RPMI7951 (cell line): ENCODE data around the gene AGBL4. TPM values are rescaled to one million over a fixed set of nuclear protein-coding genes. Genes with fewer than 3 reads are reported as not detected.

Experiments used
- DNase-seq: peaks from one replicate; pipeline ENCODE4 v3.0.0-alpha.2; 2012; ENCODE audit warnings: low read depth
- total RNA-seq: library from RNA; depleted of rRNA; stranded (reverse); fragments of >200 nt; shearing (Covaris generic); gene quantifications from 2 replicates; pipeline ENCODE4 v1.2.3, GENCODE V29; 2014

Gene AGBL4
- total RNA-seq, 1 experiment from 2014 or later = not detected

DNA sequence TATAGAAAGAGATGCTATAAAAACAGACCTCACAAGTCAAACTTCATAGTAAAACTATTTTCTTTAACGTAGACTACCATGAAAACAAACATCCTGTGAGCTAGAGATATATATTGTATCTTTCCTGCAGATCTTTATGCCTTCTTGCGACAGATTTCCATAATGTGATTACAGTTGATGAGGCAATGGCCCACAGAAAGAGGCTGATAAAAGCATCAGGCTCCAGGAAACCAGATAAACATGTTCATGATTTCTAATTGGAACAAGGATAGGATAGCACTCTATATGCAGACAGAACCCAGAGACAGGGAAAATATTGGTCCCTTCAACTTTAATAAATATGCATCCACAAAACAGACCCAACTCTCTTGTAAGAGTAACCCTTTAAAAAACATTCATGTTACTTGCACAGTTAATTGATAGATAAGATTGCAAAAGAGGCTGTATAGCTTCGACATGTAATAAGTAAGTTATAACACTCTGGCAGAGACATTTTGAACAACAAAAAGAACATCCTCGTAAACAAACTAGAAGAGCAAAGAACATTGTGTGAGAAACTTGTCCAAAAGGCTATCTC, 329.4 kb downstream of the AGBL4 start:
- DNase-seq = no peak

DNA sequence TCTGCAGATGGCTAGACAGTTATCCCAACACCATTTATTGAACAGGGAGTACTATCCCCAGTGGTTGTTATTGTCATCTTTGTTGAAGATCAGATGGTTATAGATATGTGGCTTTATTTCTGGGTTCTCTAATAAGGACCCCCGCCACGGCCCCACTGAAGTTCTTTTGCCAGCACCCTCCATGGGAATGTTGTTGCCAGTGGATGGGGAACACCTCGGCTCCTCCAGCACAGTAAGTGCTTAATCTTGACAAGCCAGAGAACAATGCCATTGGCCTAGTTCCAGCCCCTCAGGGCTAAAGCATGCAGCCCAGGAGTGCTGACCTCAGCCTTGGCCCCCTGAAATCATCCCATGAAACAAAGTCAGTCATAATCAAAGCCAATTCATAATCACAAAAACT, 337.6 kb downstream of the AGBL4 start:
- no peak for DNase-seq

DNA sequence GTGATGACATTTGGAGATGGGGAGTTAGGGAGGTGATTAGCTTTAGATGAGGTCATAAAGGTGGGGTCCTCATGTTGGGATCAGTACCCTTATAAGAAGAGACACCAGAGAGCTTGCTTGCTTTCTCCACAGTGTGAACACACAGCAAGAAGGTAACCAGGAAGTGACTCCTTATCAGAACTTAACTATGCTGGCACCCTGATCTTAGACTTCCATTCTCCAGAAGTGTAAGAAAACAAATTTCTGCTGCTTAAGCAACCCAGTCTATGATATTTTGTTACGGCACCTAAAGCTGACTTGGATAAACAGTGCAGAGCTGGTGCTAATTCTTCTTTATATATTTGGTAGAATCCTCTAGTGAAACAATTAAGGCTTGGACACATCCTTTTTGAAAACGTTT, 346.0 kb downstream of the AGBL4 start:
- DNase-seq = no peak

DNA sequence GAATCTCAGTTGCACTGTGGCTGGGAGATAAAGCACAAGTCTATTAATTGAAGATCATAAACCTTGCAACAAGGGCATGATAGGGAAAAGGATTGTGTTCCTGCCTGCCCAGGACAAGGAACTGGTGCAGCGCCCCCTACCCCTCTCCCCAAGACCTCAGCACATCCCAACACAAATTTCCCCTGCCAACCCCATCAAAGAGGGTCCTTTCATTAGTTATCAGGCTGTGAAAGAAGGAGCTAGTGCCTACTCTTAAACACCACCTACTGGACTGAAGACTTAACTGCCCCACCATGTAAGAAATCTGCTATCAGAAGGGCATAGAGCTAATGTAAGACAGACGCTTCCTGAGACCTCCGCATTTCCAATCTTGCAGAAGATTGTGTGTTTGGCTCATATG, 372.6 kb downstream of the AGBL4 start:
- DNase-seq = no peak

DNA sequence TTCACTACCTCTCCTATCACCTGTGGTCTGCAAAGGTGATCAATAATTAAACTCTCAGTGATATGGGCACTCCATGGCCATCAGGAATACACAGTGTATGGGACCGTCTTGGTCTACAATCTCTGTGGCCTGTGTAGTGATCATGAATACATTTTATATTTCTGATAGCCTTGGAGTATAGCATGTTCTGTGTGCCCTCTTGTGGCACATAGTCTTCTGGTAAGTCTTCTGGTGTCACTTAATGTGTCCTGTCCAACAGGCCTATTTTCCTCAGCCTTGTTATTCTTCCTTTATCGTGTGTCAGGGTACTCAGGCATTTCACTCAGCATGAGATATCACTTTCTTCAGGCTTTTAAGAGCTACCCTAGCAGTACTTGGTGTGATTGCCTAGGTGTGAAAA, 393.6 kb downstream of the AGBL4 start:
- DNase-seq = no peak

DNA sequence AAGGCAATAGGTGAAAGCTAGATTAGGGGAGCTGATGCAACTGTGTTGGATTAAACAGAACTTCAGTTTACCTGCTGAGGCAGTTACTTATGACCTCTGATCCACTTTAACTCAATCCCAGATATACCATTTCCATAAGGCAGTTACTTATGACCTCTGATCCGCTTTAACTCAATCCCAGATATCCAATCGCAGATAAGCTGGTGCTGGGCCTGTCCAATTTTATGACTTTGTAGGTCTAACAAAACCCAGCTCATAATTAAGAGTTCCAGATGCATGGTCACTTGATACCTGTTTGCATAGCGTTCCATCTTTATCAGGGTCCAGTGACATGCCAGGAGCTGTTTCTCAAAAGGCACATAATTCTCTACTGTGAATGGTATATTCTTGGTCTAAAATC, 396.0 kb downstream of the AGBL4 start:
- no peak for DNase-seq

DNA sequence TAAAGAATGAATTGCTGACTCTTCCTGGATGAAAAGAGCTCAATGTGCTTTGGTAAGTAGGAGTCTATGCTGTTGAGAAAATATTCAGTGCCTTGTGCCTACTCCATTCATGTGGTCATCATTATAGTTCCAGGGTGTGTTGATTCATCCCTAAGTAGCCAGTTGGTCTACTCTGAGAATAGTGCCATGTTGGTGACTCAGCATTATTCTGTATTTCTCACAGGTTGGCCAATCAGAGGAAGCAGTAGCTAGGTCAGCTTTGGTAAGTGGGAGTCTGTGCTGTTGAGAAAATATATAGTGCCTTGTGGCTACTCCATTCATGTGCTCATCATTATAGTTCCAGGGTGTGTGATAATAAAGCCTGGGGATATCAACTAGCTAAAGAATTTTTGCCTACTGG, 397.3 kb downstream of the AGBL4 start:
- no peak for DNase-seq

DNA sequence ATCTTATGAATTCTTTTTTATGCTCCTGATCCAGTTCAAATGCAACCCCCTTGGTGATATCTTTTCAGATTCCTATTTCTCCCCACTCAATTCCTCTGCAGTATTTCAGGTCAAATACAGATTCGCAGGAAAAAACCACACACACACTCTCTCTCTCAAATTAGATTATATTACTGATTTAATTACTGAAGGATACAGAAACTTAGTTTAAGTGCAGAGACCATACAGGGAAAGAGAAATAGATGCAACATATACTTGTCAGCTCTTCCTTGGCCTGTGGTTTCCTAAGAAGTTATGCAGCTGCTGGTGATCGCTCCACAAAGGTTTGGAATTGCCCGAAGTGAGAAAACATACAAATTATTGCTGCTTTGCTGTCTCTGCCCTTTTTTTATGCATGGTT, 400.9 kb downstream of the AGBL4 start:
- DNase-seq = no peak

DNA sequence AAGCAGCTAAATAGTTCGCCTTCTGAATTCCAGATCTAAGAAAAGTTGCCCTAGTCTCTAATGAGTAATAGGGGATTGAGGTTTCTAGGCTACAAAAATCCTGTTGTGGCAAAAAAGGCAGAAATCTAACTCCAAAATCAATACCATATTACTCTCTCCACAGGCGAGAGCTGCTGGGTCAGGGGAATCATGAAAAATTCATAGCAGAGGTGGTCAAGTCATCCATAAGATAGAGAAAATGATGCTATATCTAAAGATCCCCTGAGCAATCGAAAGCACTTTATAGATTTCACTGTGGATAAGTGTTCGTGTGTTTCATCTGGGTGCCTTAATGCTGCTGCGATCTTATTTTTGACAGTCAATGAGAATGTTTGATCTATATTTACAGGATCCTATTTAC, 417.7 kb downstream of the AGBL4 start:
- DNase-seq = no peak

DNA sequence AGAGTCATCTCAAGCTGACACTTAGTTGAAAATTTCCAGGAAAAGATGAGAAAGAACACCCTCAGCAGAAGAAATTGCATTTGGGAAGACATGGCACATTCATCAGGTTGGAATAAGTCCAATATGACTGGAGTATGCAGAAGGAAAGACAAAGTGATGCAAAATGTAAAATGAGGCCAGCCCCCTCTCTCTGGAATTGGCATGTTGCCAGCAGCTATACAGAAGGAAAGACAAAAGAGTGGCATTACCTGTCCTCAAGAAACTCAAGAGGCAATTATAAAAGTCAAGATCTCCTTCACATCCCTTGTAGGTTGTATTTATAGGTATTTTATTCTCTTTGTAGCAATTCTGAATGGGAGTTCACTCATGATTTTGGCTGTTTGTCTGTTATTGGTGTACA, 426.3 kb downstream of the AGBL4 start:
- DNase-seq = no peak

DNA sequence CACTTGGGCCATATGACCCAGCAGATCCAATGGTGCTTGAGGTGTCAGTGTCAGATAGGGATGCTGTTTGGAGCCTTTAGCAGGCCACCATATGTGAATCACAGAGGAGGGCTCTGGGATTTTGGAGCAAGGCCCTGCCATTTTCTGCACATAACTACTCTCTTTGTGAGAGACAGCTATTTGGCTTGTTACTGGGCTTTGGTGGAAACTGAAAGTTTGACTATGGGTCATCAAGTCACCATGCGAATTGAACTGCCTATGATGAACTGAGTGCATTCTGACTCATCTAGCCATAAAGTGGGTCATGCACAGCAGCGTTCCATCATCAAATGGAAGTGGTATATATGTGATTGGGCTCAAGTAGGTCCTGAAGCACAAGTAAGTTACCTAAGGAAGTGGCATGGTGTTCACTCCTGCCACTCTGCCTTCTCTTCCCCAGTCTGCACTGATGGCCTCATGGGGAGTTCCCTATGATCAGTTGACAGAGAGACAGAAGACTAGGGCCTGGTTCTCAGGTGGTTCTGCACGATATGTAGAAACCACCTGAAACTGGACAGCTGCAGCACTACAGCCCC, 447.3 kb downstream of the AGBL4 start:
- no peak for DNase-seq

DNA sequence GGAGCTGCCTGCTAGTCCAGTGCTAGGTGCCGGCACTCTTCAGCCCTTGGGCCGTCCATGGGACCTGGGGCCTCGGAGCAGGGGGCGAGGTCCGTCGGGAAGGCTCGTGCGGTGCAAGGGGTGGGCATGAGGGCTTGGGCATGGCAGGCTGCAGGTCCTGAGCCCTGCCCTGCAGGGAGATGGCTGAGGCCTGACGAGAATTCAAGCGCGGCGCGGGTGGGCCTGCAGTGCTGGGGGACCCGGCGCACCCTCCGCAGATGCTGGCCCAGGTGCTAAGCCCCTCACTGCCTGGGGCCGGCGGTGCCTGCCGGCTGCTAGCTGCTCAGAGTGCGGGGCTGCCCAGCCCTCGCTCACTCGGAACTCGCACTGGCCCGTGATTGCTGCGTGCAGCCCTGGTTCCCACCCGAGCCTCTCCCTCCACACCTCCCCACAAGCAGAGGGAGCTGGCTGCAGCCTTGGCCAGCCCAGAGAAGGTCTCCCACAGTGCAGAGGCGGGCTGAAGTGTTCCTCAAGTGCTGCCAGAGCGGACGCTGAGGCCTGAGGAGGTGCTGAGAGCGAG, 467.0 kb downstream of the AGBL4 start:
- no peak for DNase-seq

DNA sequence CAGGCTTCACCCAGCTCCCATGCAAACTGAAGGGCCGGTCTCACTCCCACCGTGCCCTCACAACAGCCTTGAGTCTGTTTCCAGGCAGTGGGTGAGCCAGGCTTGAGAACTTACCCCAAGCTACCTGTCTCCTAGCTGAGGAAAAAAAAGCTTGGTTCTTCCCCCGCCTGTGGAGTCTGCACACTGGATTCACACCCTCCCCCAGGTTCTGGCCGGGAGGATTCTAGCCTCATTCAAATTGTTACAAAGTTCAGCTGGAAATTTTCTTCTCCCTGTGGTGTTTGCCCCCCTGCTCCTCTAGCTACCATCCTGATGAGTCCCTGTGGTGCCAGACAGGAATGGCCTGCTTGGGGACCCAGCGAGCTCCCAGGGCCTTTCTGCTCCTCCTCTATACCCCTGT, 471.7 kb downstream of the AGBL4 start:
- DNase-seq = no peak

DNA sequence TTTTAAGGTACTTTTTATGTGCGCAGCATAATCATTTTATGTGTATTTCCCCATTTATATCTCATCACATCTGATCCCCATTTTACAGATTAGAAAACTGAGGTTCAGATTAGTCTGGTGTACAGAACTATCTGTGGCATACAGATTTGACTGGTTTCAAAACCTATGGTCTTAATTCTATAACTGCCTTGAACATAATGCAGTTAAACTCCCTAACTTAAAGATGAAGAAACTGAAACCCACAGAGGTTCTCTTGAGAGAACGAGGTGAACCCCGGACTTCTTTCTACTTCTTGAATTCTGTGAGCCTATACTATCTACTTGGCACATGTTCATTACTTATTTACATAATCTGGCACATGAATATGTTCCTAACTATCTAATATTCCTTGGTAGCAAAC, 479.1 kb downstream of the AGBL4 start:
- DNase-seq = no peak

DNA sequence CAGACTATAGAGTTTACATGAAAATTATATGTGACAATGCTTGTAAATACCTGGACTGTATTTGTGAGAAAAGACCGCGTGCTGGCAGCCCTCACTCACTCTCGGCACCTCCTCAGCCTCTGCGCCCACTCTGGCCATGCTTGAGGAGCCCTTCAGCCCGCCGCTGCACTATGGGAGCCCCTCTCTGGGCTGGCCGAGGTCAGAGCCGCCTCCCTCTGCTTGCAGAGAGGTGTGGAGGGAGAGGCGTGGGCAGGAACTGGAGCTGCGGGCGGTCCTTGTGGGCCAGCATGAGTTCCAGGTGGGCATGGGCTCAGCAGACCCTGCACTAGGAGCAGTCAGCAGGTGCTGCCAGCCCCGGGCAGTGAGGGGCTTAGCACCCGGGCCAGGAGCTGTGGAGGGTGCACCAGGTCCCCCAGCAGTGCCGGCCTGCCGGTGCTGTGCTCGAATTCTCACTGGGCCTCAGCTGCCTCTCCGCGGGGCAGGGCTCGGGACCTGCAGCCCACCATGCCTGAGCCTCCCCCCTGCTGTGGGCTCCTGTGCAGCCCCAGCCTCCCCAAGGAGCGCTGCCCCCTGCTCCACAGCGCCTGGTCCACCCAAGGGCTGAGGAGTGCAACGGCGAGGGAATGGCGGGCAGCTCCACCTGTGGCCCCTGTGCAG, 482.5 kb downstream of the AGBL4 start:
- no peak for DNase-seq

DNA sequence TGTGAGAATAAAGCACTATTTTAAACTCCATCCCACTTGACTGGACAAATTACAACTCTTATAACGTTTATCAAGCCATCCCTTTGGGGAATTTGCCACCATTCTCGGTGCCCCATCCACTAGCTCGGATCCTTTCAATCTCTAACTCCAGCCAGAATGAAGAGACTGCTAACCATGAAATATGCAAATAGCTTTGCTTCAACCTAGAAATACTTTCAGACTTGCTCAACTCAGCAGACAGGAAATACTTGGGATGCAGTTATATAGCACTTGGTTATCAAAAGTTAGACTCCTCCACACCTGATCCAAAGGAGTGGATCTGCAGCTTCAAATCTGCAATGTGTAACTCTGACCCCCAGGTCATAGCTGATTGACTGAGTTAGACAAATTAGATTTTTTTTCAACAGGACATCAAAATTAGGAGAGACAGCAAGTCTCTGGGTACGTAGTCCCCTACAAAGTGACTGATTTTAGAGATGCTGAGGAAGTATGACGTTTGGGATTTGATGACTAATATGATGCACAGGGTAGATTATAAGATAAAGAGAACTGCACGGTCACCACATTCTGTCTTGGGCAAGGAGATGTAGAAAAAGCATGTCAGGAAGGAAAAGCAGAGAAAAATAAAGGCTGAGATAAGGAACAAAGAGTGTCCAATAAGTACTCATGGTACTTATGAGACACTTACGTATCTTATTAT, 496.0 kb downstream of the AGBL4 start:
- no peak for DNase-seq

DNA sequence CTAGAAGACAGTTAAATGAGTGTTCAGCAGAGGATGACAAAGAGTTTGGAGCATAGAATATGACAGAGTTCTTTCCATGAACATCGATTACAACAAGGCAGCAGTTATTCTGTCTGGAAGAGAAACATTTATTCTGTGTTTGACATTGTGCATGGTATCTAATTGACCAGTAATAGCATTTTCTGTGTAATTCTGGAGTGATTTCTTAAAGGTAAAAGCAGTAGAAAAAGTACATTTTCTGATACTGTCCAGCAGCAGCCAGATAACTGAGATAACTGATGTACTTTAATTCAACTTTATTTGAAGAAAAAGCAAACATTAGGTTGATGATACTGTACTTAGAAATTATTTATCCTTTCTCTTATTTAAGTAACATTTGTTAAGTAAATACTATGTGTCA, 497.1 kb downstream of the AGBL4 start:
- no peak for DNase-seq

DNA sequence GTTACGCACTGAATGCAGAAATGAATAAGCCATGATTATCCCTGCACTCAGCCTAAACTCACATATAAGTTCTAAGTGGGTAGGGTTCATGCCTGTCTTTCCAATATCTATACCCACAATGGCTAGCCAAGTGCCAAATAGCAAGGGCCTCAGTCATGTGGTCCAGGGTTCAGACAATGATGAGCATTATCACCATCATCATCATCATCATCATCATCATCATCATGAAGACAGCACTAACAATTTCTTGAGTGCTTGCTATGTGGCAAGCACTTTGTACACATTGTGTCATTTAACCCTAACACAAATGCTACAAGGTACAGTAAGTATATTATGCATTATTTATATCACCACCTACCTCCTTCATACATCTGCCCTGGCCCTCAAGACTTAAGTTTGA, 500.0 kb downstream of the AGBL4 start:
- DNase-seq = no peak

DNA sequence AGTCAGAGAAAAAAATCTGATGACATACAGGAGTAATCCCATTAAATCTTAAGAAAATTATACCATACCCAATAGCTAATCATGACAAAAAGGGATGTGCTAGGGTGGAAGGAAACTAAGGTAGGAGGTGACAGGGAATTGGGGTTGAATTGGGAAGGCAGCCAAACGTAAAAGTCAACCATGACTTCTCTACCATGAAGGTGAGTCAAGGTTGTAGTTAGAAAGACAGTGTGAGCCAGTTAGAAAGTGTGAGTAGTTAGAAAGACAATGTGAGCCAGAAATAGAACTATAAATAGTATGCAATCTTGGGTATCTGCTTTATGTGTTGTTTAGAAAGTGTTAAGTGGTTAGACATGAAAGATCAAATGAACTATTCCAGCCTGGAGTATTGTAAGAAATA, 556.8 kb downstream of the AGBL4 start:
- no peak for DNase-seq

DNA sequence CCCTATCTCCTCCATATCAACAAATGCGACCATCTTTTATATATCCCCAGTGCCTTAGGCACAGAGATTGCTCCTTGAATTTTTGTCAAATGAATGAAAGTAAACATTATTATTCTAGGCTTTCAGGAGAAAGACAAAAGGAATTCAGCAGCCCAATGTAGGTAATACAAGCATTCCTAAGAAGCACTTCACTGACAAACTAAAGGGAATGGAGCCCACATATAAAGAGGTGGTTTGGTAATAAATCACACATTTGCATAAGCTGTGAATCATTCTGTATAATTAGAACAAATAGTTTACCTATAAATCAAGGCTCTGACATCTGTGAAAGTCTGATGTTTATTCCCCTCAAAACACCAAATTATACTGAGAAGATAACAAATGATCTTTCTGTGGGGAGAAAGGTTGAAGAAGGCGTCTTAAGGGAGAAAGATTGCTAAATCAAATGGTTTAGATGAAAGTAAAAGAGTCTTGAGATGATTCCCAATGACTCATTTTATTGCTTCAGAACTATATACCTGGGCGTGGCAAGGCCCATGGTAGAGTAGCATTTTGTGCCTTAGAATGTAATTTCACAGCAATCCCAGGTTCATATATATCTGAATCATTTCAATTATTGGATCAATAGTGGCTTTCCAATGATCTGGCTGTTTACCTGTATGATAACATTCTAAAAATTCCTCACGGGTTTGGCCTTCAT, 558.1 kb downstream of the AGBL4 start:
- no peak for DNase-seq

DNA sequence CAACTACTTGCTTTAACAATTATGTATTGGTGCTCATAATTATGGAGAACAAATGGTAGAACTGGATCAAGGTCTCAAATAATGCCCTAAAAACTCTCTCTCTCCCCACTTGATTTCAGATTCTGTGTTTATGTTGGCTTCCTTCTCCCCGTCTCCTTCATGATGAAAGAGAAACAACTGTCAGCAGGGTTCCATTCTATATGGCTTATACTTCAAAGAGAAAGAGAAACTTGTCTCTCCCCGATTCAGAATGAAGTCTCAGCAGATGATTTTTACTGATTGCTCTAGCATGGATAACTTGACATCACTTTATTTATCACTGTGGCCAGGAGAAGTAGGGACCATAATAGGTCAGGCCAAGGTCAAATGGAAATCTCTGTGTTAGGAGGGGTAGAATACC, 575.6 kb downstream of the AGBL4 start:
- DNase-seq = no peak

DNA sequence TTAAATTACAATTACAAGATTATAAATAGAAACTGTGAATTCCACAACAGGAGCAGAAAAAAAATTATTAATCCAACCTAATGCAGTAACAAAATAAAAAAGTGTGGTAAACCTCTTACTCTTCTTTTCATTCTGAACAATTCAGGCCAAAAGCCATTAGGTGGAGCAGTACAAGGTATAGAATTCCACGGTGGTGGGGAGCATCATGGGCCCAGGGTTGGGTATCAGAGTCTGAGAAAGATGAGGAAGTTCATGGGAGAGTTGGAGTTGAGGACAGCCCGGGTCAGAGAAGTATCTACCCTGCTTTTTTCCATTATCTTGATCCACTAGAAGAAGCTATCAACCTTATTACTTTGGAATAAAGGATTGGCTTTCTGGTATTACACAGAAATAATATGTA, 586.9 kb downstream of the AGBL4 start:
- no peak for DNase-seq
